GM10266 (cell line): ENCODE measurements around the gene DEFB113.
"Not testable (repeated sequence)": the region's sequence is repeated elsewhere in the genome, so short reads cannot be mapped to it uniquely, and the experiment has no call there.

Experiments
- DNase-seq: peaks from one replicate; pipeline ENCODE4 v3.0.0; 2012; ENCODE audit errors: extremely low spot score
- CTCF ChIP-seq: IDR thresholded peaks from 2 replicates; pipeline ENCODE4 v1.5.1; 2012; ENCODE audit warnings: mild to moderate bottlenecking, low read depth; ENCODE audit not compliant: control insufficient read depth, insufficient read depth; ENCODE audit errors: missing control alignments

The DEFB113 gene

GRCh38 chr6:49958180-49958579 is 11.2 kb downstream of the DEFB113 start:
- TF ChIP-seq CTCF = no peak
- no peak for DNase-seq

GRCh38 chr6:49955847-49956246 is 13.6 kb downstream of the DEFB113 start:
- TF ChIP-seq CTCF = no peak

GRCh38 chr6:49951926-49952325 is 17.5 kb downstream of the DEFB113 start:
- TF ChIP-seq CTCF = no peak

More at GRCh38 chr6:49955847-49956246, 13.6 kb downstream of the DEFB113 start:
- DNase-seq = no peak

GRCh38 chr6:49950415-49950751 is 19.0 kb downstream of the DEFB113 start:
- TF ChIP-seq CTCF = no peak
- no peak for DNase-seq

More at GRCh38 chr6:49951926-49952325, 17.5 kb downstream of the DEFB113 start:
- DNase-seq = no peak

GRCh38 chr6:49949062-49949461 is 20.4 kb downstream of the DEFB113 start:
- DNase-seq = no peak
- TF ChIP-seq CTCF = no peak

- no peak for TF ChIP-seq CTCF
- DNase-seq = no peak
Observed at GRCh38 chr6:49946835-49947234, 22.6 kb downstream of the DEFB113 start.

GRCh38 chr6:49944068-49944467 is 25.4 kb downstream of the DEFB113 start:
- not testable (repeated sequence) for DNase-seq

GRCh38 chr6:49939993-49940498 is 29.4 kb downstream of the DEFB113 start:
- DNase-seq = no peak
- no peak for TF ChIP-seq CTCF
